Lower lobe of right lung (tissue), 2 donors: Measurements from ENCODE around the gene PPP1R12B. TPM values are rescaled to one million over a fixed set of nuclear protein-coding genes. Genes with fewer than 3 reads are reported as not detected.
A peak's percentile ranks its signal among the peaks of the same experiment; 100 is the strongest.
"Not testable (repeated sequence)": the region's sequence is repeated elsewhere in the genome, so short reads cannot be mapped to it uniquely, and the experiment has no call there.

Source experiments
- ATAC-seq, 2 donors: fragments of 200-7000 bp; cut with Tn5 transposase; one replicate each; pipeline ENCODE4 v1.9.1; 2020 to 2022; ENCODE audit warnings: mild to moderate bottlenecking in 2 of 2, moderate library complexity in 2 of 2
- DNase-seq: peaks from one replicate; pipeline ENCODE4 v3.0.0-alpha.2; 2020
- H3K27ac ChIP-seq: fragments of 200-600 bp; one replicate; pipeline ENCODE4 v1.8.0; 2022
- H3K27me3 ChIP-seq: fragments of 200-600 bp; one replicate; pipeline ENCODE4 v1.8.0; 2022; ENCODE audit warnings: low read depth
- H3K36me3 ChIP-seq: fragments of 200-600 bp; one replicate; pipeline ENCODE4 v1.8.0; 2022; ENCODE audit warnings: mild to moderate bottlenecking
- H3K4me1 ChIP-seq: fragments of 200-600 bp; one replicate; pipeline ENCODE4 v1.8.0; 2022
- H3K4me3 ChIP-seq: fragments of 200-600 bp; one replicate; pipeline ENCODE4 v1.8.0; 2022; ENCODE audit warnings: mild to moderate bottlenecking
- H3K9me3 ChIP-seq: fragments of 200-600 bp; one replicate; pipeline ENCODE4 v1.8.0; 2022
- CTCF ChIP-seq: fragments of 200-600 bp; IDR thresholded peaks from one replicate; pipeline ENCODE4 v1.8.0; 2022; ENCODE audit warnings: antibody characterized with exemption, mild to moderate bottlenecking
- intact Hi-C: fragments of 100-400 bp; cut with DNase I; formaldehyde crosslinking; loops from one replicate; pipeline ENCODE4 v1.11.0; 2022
- total RNA-seq: library from RNA; stranded (reverse); fragmentation: NEBNext Ultra II Directional; extraction: Animal tissue kit (Norgen Biotek cat#: 25700); gene quantifications from one replicate; pipeline ENCODE4 v1.2.1, GENCODE V29; 2021
- donor health status: DM: no; HTN: yes; CAD: no; lungs with severe emphysema.

The PPP1R12B gene
- total RNA-seq, 1 donor from 2014 or later: 41.4 TPM

GRCh38 chr1:202349206-202349928, 868 bp downstream of the PPP1R12B start:
- no peak for DNase-seq
- TF ChIP-seq CTCF: no peak
- Histone ChIP-seq H3K27me3 (no peaks in the 10 kb centered on the region), H3K4me1 (peaks cover 18% of the 10 kb centered on the region), H3K36me3 (no peaks in the 10 kb centered on the region), H3K27ac (peak overlapping the region; percentile 90), H3K9me3 (no peaks in the 10 kb centered on the region), H3K4me3 (peak overlapping the region; percentile 91)
- peak; percentile 29 to 32 for ATAC-seq
- intact Hi-C loops: no loop called here

GRCh38 chr1:202351725-202352124, 3.2 kb downstream of the PPP1R12B start:
- no peak for TF ChIP-seq CTCF
- no peak for DNase-seq
- intact Hi-C loops: no loop called here
- Histone ChIP-seq H3K9me3 (no peaks in the 10 kb centered on the region), H3K27ac (no peak overlapping the region), H3K4me1 (peaks cover 18% of the 10 kb centered on the region), H3K27me3 (no peaks in the 10 kb centered on the region), H3K36me3 (no peaks in the 10 kb centered on the region), H3K4me3 (no peak overlapping the region)
- no peak for ATAC-seq

- intact Hi-C loops, H3K27me3 ChIP-seq, H3K9me3 ChIP-seq, H3K4me3 ChIP-seq, DNase-seq, ATAC-seq, H3K27ac ChIP-seq, H3K36me3 ChIP-seq: not testable (repeated sequence)
- peaks cover 18% of the 10 kb centered on the region for H3K4me1 ChIP-seq
These were observed 4.2 kb downstream of the PPP1R12B start for GRCh38 chr1:202352583-202353197.

GRCh38 chr1:202355944-202356553, 7.5 kb downstream of the PPP1R12B start:
- intact Hi-C loops: no loop called here
- Histone ChIP-seq H3K36me3 (no peaks in the 10 kb centered on the region), H3K27me3 (no peaks in the 10 kb centered on the region), H3K4me3 (no peak overlapping the region), H3K9me3 (no peaks in the 10 kb centered on the region), H3K4me1 (no peaks in the 10 kb centered on the region), H3K27ac (no peak overlapping the region)
- TF ChIP-seq CTCF: no peak
- DNase-seq (no peak), ATAC-seq (no peak)

GRCh38 chr1:202357506-202357905, 9.0 kb downstream of the PPP1R12B start:
- intact Hi-C loops: no loop called here
- H3K4me3 ChIP-seq: no peak overlapping the region
- DNase-seq (no peak), ATAC-seq (no peak)
- no peak overlapping the region for H3K27ac ChIP-seq
- H3K36me3 ChIP-seq: no peaks in the 10 kb centered on the region
- TF ChIP-seq CTCF: no peak
- no peaks in the 10 kb centered on the region for H3K4me1 ChIP-seq
- H3K27me3 ChIP-seq: no peaks in the 10 kb centered on the region
- no peaks in the 10 kb centered on the region for H3K9me3 ChIP-seq

GRCh38 chr1:202361224-202361623, 12.7 kb downstream of the PPP1R12B start:
- Histone ChIP-seq H3K27ac (no peak overlapping the region), H3K4me1 (peaks cover 5% of the 10 kb centered on the region), H3K9me3 (no peaks in the 10 kb centered on the region), H3K27me3 (no peaks in the 10 kb centered on the region), H3K4me3 (no peak overlapping the region), H3K36me3 (no peaks in the 10 kb centered on the region)
- DNase-seq (no peak), ATAC-seq (no peak)
- no peak for TF ChIP-seq CTCF
- intact Hi-C loops: no loop called here
